ENCODE measurements around the gene BSDC1.
A peak's percentile ranks its signal among the peaks of the same experiment; 100 is the strongest.
"Not testable (repeated sequence)": the region's sequence is repeated elsewhere in the genome, so short reads cannot be mapped to it uniquely, and the experiment has no call there.

Gene BSDC1

DNA sequence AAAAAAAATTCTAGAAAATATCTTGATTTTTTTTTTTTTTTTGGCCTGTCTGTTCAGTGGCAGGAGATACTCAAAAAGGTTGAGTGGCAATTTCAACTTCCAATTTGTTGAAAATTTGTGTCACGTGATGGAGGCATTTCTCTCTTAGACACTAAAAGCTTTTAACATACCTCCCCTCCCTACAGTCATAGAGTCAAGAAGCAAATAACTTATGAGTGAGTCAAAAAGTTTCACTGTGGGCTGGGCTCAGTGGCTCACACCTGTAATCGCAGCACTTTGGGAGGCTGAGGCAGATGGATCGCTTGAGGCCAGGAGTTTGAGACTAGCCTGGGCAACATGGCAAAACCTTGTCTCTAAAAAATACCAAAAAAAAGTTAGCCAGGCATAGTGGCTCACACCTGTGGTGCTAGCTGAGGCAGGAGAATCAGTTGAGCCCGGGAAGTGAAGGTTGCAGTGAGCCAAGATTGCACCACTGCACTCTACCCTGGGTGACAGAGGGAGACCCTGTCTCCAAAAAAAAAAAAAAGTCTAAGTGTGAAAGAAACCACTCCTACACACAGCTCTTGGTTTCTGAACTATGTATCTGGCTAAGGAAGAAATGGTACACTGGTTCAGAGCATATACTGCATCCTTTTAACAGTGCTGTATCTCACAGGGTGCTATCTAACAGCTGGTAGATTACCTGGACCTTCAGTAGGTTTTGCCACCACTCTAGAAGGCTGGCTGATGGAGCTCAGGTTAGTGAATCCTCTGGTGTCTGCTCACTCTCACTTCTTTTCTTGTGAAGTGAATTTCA is 11.6 kb upstream of the BSDC1 start:
- ChIA-PET POLR2A (interaction anchor here (1.2 kb wide), 2 partner anchors 11 kb away, joined by 4 to 5 read pairs; partner anchors contain the start of gene BSDC1), CTCF (interaction anchor here (0.5 to 1.2 kb wide), 2 partner anchors 8 to 96 kb away, joined by 3 to 4 read pairs; no protein-coding TSS in a partner anchor)
- TF ChIP-seq BHLHE40 (IDR thresholded peaks at IDR 0.05; ENCODE audit: borderline replicate concordance) (no peak), TARDBP (IDR thresholded peaks at IDR 0.05) (no peak), ELF4 (IDR thresholded peaks at IDR 0.05) (no peak)
- no peak for DNase-seq (ENCODE audit: extremely low spot score)

DNA sequence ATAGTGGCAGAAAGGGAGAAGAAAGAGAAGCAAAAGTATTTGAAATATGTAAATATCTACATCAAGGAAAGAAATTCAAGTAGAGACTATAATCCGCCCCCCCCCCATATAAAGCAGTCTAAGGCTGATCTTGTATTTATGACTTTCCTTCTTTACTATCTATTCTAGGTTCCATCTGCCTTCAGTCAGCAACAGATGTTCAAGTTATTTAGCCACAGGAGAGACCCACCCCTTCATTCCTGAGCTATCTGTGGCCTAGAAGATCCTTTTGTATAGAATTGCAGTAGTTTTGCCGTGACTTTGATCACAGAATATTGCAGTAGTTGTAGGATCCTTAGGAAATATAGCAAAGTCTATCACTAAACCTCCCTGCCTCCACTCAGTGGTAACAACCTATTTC is 10.7 kb upstream of the BSDC1 start:
- CTCF ChIA-PET = no interaction called here
- POLR2A ChIA-PET = interaction anchor here (1.2 kb wide), 1 partner anchor 10 kb away, joined by 4 read pairs; the partner anchor contains the start of gene BSDC1
- TF ChIP-seq BHLHE40 (IDR thresholded peaks at IDR 0.05; ENCODE audit: borderline replicate concordance) = no peak
- TF ChIP-seq SUZ12 (IDR thresholded peaks at IDR 0.05) = no peak
- TF ChIP-seq CTBP1 (IDR thresholded peaks at IDR 0.05; ENCODE audit: borderline replicate concordance) = no peak
- TF ChIP-seq FOXK2 (IDR thresholded peaks at IDR 0.05) = no peak
- no peak for TF ChIP-seq FOXM1 (IDR thresholded peaks at IDR 0.05; ENCODE audit: borderline replicate concordance)
- TF ChIP-seq NFRKB (IDR thresholded peaks at IDR 0.05) = no peak
- TF ChIP-seq TARDBP (IDR thresholded peaks at IDR 0.05) = no peak
- TF ChIP-seq HDGF (IDR thresholded peaks at IDR 0.05; ENCODE audit: borderline replicate concordance) = no peak
- no peak for TF ChIP-seq ELF4 (IDR thresholded peaks at IDR 0.05)
- TF ChIP-seq FOXA1 (IDR thresholded peaks at IDR 0.05) = no peak
- TF ChIP-seq, protein P1, sequence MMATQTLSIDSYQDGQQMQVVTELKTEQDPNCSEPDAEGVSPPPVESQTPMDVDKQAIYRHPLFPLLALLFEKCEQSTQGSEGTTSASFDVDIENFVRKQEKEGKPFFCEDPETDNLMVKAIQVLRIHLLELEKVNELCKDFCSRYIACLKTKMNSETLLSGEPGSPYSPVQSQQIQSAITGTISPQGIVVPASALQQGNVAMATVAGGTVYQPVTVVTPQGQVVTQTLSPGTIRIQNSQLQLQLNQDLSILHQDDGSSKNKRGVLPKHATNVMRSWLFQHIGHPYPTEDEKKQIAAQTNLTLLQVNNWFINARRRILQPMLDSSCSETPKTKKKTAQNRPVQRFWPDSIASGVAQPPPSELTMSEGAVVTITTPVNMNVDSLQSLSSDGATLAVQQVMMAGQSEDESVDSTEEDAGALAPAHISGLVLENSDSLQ (IDR thresholded peaks at IDR 0.05) = no peak
- TF ChIP-seq SP1 (IDR thresholded peaks at IDR 0.05) = no peak
- TF ChIP-seq LEF1 (IDR thresholded peaks at IDR 0.05; ENCODE audit: borderline replicate concordance) = no peak
- no peak for TF ChIP-seq L3MBTL2 (conservative IDR thresholded peaks at IDR 0.05)
- TF ChIP-seq ARNT (IDR thresholded peaks at IDR 0.05) = no peak
- no peak for TF ChIP-seq ZNF384 (IDR thresholded peaks at IDR 0.05)
- DNase-seq (ENCODE audit: extremely low spot score) = no peak

- peak; percentile 96 for DNase-seq (ENCODE audit: extremely low spot score)
- no peak for TF ChIP-seq SP1 (IDR thresholded peaks at IDR 0.05)
- no peak for TF ChIP-seq BHLHE40 (IDR thresholded peaks at IDR 0.05; ENCODE audit: borderline replicate concordance)
- no peak for TF ChIP-seq SUZ12 (IDR thresholded peaks at IDR 0.05)
- TF ChIP-seq FOXA1 (IDR thresholded peaks at IDR 0.05) = no peak
- TF ChIP-seq L3MBTL2 (conservative IDR thresholded peaks at IDR 0.05) = no peak
- TF ChIP-seq HDGF (IDR thresholded peaks at IDR 0.05; ENCODE audit: borderline replicate concordance) = no peak
- TF ChIP-seq, protein P1 (IDR thresholded peaks at IDR 0.05) = no peak
- TF ChIP-seq ELF4 (IDR thresholded peaks at IDR 0.05) = no peak
- ChIA-PET POLR2A (interaction anchor here (1.3 kb wide), 1 partner anchor 65 kb away, joined by 3 read pairs; the partner anchor contains the start of gene MARCKSL1), CTCF (interaction anchor here (0.6 to 1.9 kb wide), 8 partner anchors 10 to 599 kb away, joined by 3 to 16 read pairs (median 4); no protein-coding TSS in a partner anchor)
Observed at GRCh38 chr1:32400876-32401631, 6.8 kb upstream of the BSDC1 start.

- DNase-seq (ENCODE audit: extremely low spot score) = no peak
- TF ChIP-seq CTBP1 (IDR thresholded peaks at IDR 0.05; ENCODE audit: borderline replicate concordance) (no peak), FOXM1 (IDR thresholded peaks at IDR 0.05; ENCODE audit: borderline replicate concordance) (no peak), ZNF384 (IDR thresholded peaks at IDR 0.05) (no peak), LEF1 (IDR thresholded peaks at IDR 0.05; ENCODE audit: borderline replicate concordance) (no peak), FOXA1 (IDR thresholded peaks at IDR 0.05) (no peak), ARNT (IDR thresholded peaks at IDR 0.05) (no peak), ELF4 (IDR thresholded peaks at IDR 0.05) (no peak), SUZ12 (IDR thresholded peaks at IDR 0.05) (no peak), BHLHE40 (IDR thresholded peaks at IDR 0.05; ENCODE audit: borderline replicate concordance) (no peak)
- CTCF ChIA-PET = interaction anchor here (0.7 to 1.9 kb wide), 4 partner anchors 11 to 313 kb away, joined by 3 to 7 read pairs (median 4); no protein-coding TSS in a partner anchor
- POLR2A ChIA-PET = no interaction called here
Observed at GRCh38 chr1:32399843-32400242, 5.6 kb upstream of the BSDC1 start.

DNA sequence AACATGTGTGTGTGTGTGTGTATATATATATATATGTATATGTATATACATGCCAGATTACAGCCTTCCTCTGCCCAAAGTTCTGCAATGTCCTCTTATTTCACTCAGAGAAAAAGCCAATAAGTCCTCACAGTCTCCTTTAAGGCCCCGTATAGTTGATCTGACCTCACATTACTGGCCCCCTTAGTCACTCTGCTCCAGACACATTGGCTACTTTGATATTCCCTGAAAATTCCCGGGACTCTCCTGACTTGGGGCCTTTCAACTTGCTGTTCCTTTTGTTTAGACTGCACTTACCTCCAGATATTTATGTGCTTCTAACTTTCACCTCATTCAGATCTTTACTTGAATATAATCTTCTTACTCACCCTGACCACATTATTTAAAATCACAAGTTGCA is 4.2 kb upstream of the BSDC1 start:
- ChIA-PET CTCF (interaction anchor here (1.1 to 1.3 kb wide), 2 partner anchors 15 to 17 kb away, joined by 3 read pairs; no protein-coding TSS in a partner anchor), POLR2A (no interaction called here)
- DNase-seq (ENCODE audit: extremely low spot score) = no peak
- TF ChIP-seq FOXA1 (IDR thresholded peaks at IDR 0.05) (no peak), TARDBP (IDR thresholded peaks at IDR 0.05) (no peak)
- TF ChIP-seq, protein P1 (IDR thresholded peaks at IDR 0.05) = no peak

DNA sequence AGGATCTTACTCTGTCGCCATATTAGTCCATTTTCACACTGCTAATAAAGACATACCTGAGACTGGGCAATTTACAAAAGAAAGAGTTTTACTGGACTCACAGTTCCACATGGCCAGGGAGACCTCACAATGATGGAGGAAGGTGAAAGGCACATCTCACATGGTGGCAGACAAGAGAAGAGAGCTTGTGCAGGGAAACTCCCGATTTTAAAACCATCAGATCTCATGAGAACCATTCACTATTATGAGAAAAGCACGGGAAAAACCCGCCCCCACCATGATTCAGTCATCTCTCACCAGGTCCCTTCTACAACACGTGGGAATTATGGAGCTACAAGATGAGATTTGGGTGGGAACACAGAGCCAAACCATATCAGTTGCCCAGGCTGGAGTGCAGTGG is 2.3 kb upstream of the BSDC1 start:
- CTCF ChIA-PET; POLR2A ChIA-PET; DNase-seq (ENCODE audit: extremely low spot score): not testable (repeated sequence)

Measured in HEK293T (cell line).